HG03064 (cell line): Measurements from ENCODE around the gene PPP1R12B.
"Not testable (repeated sequence)": the region's sequence is repeated elsewhere in the genome, so short reads cannot be mapped to it uniquely, and the experiment has no call there.

ENCODE experiments used
- ATAC-seq: cut with Tn5 transposase; IDR thresholded peaks from one replicate; pipeline ENCODE4 v1.9.1; 2021; ENCODE audit warnings: low read depth; ENCODE audit not compliant: unreplicated experiment

The PPP1R12B gene

DNA sequence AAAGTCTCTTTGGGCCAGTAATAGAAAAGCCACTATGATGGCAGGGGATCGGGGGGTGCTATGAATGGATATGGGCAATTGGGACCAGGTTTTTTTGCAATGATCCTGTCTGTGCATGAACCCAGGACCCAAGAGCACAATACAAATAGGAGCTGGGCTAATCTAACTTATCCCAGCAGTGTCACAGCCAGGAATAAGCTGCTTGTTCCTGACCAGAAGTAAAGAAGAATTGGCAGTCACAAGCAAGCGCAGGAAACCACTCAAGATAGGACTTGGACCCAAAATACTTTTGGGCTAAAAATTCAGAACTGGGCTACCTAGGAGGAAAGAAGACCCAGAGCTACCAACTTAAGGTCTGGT, 172.3 kb downstream of the PPP1R12B start:
- not testable (repeated sequence) for ATAC-seq

DNA sequence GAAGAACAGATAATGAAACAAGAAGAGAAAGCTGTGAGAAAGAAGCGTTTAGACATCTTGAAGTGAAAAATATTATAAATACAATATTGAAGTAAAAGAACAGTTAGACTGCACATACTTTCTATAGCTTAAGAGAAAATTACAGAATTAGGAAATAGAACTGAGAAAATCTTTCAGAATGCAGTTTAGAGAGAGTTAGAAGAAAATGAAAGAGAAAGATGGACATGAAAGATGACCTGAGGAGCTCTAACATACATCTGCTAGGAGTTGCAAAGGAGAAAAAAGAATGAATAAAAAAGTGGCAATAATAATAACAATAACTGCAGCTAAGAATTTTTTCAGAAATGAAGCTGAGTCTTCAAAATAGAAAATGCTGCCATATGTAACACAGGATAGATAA, 173.0 kb downstream of the PPP1R12B start:
- ATAC-seq: not testable (repeated sequence)

DNA sequence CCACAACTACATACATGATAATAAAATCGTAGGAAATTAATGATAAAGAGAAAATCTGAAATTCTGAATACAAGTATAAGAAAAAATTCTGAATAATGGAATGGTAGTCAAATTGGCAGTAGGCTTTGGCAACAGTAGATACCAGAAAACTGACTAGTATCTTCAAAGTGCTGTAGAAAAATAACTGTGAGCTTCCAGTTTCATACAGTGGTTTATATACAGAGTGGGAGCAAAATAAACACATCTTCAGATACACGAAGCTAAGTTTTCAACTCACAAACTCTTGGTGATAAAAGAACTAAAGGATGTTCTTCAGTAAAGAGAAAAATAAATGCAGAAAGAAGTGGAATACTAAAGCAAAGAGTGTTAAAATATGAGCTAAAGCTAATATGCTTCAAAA, 173.4 kb downstream of the PPP1R12B start:
- no peak for ATAC-seq

DNA sequence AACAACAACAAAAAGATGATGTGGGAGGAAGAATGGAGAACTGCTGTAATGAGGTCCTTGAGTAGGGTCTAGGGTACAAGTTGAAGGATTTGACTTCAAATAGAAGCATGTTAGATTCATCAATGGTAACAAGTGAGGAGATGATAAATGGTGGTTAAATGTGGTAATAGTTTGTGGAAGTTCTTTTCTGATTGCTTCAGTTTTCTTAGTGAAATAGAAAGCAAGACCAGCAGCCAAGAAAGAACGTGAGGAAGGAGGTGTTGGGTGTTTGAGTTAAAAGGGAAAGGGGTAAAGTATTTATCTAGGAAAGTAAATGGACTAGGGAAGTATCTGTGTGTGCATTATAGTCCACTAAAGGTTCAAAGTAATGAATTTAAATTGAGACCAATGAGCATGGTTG, 177.6 kb downstream of the PPP1R12B start:
- ATAC-seq: not testable (repeated sequence)

DNA sequence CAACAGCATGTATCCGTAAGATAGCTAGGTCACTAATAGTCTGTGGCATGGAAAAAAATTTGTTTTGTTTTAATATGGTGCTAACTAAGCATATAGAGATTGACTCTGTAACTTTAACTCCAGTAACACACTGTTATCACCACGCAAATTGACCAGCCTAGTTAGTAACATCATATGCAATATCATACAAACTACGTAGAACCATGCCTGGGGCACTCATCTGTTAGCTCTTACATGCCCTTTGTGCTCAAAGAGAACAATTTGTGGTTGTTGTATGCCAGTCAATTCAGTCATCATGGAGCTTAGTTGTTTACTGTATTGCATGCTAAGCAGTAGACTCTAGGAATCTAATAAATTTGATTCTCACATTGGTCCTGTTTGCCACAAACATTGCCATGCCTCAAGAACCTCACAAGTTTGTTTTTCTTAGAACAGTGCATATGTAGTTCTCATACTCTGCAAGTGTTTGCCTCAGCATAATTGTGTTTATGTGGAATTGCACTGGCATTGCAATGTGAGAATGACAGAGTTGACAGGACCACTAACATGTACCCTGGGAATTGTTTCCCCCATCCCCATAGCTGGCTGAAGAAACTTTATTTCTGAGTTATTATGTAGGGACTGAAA, 179.7 kb downstream of the PPP1R12B start:
- not testable (repeated sequence) for ATAC-seq

DNA sequence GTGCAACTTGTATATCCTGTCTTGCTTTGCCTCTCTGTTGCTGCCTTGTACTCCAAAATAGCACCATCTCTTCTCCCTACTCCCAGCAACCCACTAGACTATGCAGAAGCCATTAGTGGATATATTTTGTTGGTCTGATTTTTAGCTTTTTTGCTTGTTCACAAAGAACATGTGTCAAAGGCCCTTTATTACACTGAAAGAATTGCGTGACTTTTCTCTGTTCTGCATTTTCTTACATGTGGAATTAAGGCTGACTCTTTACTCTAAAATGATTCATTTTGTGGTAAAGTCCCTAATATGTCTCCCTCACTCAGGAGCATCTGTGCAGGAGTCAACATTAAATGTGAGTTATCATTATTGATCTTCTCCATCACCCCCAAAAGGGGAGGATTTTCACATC, 182.2 kb downstream of the PPP1R12B start:
- not testable (repeated sequence) for ATAC-seq

DNA sequence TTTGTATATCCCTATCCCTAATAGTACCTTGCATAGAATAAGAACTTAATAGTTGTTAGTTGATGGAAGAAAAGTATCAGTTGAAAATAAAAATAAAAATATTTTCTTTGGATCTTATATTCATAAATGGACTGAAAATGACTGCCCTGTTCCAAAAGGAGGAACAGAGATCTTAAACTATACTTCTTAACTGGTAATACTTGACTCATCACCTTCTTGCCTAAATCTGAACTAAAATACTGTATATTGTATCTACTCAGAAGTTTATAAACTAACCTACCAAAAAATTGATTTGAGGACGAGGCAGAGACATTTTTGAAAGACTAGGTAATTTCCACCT, 182.9 kb downstream of the PPP1R12B start:
- no peak for ATAC-seq

DNA sequence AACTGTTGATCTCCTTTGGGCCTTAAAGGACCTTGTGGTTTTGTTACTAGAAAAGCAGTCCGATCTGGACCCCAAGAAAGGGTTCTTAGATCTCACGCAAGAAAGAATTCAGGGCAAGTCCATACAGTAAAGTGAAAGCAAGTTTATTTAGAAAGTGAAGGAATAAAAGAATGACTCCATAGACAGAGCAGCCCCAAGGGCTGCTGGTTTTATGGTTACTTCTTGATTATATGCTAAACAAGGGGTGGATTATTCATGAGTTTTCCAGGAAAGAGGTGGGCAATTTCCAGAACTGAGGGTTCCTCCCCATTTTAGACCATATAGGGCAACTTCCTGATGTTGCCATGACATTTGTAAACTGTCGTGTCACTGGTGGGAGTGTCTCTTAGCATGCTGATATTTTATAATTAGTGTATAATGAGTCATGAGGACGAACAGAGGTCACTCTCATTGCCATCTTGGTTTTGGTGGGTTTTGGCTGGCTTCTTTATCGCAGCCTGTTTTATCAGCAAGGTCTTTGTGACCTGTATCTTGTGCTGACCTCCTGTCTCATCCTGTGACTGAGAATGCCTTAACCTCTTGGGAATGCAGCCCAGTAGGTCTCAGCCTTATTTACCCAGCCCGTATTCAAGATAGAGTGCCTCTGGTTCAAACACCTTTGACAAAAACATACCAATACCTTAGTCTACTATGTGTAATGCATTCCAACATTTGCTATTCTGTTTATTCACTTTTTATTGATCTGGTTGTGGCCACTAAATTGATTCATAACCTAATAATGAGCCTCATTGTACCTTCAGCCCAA, 183.5 kb downstream of the PPP1R12B start:
- not testable (repeated sequence) for ATAC-seq

DNA sequence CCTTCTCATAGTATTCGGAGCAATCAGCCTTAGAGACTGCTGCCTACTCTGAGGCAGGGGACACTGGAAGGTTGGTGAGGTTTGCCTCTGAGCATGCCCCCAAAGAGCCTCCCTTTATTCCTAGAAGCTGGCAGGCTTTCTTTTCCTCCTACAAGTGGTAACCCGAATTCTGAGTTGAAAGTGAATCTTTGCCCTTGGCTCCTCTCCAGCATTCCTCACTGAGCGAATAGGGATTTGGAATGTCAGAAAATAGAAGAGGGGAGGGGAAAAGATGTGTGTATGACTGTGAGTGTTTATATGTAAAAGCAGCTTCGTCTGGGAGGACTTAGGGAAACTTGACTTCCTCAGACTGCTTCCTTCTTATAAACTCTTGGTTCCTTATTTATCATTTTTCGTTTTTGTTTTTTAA, 190.7 kb downstream of the PPP1R12B start:
- ATAC-seq: not testable (repeated sequence)

DNA sequence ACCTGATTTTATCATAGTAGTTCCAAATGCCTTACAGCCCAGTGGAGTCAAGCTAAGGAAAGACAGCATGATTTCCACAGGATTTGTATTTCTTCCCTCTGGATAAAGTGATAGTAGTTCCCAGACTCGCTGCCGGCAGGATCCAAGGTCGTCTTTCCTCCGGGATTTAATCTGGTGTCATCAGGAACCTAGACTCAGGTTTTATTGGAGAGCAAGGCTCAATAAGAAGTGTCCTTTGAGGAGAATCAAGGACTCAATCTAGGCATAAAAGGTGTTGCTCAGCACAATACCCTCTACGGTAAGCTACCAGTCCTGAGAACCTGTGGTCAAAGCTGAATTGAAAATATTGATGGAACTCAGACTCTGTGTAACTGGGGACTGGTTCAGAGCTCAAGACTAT, 191.1 kb downstream of the PPP1R12B start:
- not testable (repeated sequence) for ATAC-seq

DNA sequence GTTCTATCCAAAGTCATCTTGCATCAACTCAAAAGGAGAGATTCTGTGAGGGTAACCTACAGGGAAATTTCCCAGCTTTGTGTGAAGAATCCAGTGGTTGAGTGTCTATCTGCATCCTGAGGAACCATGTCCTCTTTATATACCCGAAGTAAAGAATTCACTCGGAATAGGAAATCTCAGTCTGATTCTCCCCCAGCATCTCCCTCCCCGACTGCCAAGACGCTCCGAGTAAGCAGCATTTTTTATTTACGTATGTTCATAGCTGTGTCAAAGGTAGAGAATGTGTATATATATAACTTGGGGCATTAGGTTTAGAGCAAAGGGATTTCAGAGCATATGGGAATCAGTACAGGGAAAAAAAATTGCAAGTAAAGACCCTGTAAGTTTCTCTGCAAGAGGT, 191.5 kb downstream of the PPP1R12B start:
- no peak for ATAC-seq

DNA sequence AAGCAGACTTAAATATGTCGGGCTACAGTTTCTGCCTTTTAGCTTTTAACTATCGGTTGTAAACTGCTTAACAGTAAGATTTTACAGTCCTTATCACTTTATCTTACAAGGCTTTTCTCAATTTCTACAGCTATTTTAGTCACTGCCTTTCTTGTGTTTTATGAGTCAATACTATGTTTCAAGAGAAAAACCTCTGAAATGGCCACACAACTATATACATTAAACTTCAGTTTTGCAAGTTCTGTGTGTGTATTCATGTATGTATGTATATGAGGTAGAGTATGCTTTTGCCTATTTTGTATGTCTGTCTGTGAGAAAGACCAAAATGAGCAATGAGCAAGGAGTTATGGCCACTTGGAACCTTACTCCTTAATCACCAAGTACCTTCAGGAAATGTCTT, 191.9 kb downstream of the PPP1R12B start:
- no peak for ATAC-seq

DNA sequence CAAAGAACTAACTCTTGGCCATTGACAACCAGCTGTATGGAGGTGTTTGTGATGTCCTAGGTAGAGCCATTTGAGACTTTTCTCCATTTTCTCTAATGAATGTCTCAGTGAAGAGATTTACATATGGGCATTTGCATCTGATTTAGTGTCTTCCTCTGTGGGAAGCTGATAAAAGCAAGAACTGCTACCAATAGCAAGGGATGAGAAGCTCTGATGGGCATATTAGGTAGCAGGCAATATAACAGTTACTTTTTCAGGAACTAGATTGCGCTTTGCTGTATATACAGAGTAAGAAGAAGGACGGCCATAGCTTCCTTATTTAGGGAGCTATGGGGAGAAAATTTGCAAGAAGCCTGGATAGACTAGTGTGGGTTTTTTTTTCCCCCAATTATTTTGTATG, 192.4 kb downstream of the PPP1R12B start:
- ATAC-seq: not testable (repeated sequence)

DNA sequence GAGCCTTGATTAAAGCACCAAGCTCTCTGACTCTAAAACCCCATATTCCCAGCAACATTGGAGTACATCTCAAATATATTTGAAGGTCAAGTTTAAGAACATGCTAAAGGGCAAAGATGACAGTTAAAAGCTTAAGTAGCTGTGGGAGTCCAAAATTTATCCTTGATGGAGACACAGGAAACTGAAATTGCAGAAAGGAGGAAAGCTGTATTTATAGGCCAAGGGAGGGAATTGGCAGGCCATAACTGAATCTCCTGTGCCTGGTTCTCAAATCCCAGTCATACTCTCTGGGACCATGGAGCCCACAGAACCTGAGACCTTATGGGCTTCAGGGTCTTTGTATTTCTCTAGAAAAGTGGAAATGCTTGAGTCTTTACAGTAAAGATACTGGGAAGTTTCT, 193.9 kb downstream of the PPP1R12B start:
- not testable (repeated sequence) for ATAC-seq

DNA sequence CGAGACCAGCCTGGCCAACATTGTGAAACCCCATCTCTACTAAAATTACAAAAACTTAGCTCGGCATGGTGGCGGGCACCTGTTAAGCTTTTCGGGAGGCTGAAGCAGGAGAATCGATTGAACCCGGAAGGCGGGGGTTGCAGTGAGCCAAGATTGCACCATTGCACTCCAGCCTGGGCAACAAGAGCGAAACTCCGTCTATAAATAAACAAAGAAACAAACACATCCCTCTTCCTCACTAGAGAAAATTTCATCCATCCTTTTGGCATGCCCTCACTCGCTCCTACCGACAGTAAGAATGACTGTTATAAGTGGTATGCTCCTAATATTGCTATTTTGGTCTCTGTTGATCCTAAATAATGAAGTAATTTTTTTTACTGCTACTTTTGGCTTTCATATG, 195.0 kb downstream of the PPP1R12B start:
- not testable (repeated sequence) for ATAC-seq

DNA sequence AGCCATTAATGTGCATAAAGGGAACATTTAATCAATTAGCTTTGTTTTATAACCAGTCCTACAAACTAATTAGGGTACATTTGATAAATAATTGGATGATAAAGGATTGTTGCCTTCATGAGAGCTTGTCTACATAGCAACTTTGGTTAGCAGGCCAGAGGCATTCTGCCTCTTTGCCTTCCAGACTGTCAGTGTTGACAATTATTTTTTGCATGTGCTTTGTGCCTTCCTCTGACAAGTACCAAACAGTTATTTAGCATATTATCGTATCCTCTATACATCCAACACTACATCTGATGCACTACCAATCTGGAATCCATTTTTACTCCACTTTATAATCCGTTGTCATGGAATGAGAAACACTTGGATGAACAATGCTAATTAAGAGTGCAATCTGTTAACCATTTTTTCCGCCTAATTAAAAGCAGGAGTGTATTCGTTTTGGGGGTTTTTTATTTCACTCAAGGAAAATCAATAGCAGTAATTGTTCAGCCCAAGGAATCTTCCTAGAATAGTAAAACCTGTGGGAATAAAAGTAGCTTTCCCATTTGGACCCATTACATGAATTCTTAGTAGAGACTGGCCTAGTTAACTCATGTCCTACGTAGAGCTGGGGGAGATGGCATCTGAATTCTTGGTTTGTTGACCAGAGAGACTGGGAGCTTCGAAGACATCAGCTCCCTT, 196.4 kb downstream of the PPP1R12B start:
- not testable (repeated sequence) for ATAC-seq

DNA sequence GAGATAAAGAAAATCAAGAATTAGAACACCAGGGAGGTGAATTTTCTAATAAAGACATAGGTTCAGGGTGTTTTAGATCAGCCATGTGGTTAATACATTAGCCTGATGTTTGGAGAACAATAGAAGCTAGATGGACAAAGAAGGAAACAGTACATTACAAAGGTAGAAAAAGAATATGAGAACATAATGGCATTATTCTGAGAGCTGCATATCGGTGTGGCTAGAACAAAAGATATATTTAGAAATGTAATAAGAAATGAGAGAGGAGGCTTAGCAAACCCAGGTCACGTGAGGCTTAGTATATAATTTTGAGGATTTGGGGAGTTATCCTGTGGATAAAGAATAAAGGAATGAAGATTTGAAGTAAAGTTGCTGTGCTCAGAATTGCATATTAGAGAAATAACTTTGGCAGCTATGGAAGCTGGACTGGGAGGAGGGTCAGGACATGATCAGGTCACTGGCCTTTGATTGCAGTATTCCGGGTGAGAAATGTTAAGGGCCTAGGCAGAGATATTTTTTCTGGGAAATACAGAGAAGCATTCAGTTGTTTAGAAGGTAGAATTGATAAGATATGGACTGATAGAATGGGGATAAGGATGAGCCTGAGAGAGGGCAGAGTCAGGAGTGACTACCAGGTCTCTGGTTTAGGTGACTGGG, 197.3 kb downstream of the PPP1R12B start:
- not testable (repeated sequence) for ATAC-seq

DNA sequence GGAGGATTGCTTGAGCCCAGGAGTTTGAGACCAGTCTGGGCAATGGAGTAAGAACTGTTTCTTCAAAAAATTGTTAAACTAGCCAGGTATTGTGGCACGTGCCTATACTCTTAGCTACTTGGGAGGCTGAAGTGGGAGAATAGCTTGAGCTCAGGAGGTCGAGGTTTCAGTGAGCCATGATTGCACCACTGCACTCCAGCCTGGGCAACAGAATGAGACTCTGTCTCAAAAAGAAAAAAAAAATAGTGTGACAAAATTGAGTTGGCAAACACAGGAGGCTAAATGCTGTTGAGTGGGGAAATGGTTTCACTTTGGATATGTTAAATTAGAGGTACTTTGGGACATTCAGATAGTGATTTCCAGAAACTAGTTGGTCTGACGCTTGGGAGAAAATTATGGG, 197.9 kb downstream of the PPP1R12B start:
- peak; percentile 4 for ATAC-seq

DNA sequence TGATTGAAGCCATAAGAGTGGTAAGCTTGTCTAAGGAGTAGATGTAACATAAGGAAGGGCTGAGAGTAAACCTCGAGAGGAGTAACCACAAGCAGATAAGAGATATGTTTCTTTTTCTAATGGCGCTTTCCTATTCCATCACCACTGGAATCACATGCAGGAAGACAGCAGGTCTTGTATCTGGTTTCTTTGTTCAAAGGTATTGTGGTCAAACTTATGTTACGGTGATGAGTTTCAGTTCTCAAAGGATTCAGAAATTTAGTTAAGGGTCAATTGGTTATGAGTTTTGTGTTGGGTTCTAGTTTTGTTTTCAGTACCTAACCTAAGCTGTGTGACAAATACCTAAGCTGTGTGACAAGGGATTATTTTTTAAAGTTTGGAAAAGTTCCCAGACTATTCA, 198.3 kb downstream of the PPP1R12B start:
- ATAC-seq: peak; percentile 81

DNA sequence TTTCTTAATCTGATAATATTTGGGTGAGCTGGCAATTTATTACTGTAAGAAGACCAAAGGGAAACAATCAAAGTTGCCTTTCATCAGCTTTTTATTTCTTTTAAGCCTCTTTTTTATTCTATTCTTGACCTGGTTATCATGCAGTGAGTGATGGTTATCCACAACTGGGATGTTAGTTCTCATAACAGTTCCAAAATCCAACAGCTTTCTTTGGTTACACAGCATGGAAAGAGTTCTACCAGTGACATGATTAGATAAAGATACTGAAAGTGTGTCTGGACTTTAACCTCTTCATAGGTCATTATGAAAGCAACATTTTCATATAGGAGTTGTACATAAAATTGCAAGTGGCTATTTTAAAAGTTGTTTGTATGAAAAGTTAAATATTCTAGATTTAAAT, 198.7 kb downstream of the PPP1R12B start:
- ATAC-seq: no peak

DNA sequence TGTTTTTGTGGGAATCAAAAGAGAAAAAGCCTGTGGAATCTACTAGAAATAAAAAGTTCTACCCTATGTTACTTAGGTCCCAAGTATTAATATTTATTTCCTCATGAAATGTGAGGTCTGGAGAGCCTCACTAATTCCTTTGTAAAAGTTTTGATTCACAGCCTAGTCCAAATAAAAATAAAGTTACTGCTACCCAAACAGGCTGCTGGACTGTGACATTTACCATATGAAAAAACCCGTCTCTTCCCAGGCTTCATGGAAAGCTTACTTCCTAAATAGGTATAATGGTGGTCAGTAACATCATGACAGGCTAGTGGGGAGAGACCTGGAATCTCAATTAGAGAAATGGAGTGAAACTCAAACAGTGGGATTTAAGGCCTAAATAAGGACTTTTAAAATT, 201.6 kb downstream of the PPP1R12B start:
- ATAC-seq: not testable (repeated sequence)
